ENCODE measurements around the gene PCDH19.

Gene PCDH19

DNA sequence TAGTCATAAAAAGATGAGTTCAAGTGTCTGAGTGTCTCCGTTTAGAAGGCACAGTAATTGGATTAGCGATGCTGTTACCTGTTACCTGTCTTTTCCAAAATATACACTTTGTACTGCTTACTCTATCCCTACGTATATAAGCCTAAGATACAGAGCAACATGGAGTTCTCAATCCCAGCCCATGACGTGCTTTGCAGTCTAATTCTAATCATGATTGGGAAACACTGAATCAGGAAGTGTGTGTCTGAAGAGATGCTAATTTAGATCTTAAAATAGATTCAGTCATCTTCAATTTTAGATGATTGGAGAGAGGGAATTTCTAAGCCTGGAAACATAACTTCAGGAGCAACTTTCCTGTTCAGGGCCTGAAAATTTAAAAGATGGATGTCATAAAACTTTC, 115.1 kb downstream of the PCDH19 start:
- no peak for TF ChIP-seq GATA3 (IDR thresholded peaks at IDR 0.05; ENCODE audit: low read depth, low read length)
- TF ChIP-seq GATA2 (IDR thresholded peaks at IDR 0.05; ENCODE audit: low read depth, low read length), result no peak

DNA sequence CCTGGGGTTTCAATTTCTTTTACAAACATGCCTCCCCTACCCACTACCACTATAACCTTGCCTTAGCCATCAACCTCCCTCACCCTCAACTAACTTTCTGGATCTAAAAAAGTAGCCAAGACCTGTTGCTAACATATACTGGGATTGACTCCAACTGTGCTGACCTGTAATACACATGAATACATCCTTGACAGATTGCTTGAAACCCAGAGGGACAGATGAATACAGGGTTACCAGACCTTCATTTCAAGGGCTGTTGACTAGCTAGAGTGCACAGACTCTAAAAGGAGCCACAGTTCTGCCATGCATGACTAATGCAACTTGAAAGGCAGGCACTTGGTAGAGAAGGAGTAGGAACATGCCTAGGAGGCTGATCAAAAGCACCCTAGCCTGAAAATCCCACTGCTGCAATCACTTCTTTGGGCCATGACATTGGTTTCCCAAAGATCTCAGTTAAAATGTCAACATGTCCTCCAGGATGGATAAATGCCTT, 121.0 kb downstream of the PCDH19 start:
- no peak for TF ChIP-seq GATA3 (IDR thresholded peaks at IDR 0.05; ENCODE audit: low read depth, low read length)
- TF ChIP-seq GATA2 (IDR thresholded peaks at IDR 0.05; ENCODE audit: low read depth, low read length), result no peak

DNA sequence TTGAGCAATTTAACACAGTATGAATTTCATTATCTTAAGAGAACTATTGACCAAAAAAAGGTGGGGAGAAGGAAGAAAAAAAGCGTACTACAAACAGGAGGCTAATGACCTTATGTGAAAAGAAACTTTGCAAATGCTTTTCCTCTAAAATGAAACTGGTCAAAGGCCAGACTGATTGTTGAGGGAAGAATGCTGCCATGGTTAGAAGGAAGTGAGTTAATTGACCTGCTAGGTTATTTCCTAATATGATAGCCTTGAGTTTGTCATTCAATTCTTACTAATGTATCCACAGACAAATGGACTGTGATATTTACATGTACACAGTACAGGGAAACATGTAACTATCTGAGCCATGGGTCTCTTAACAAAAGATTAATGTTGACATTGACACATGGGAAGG, 132.8 kb downstream of the PCDH19 start:
- TF ChIP-seq GATA3 (IDR thresholded peaks at IDR 0.05; ENCODE audit: low read depth, low read length) (no peak), GATA2 (IDR thresholded peaks at IDR 0.05; ENCODE audit: low read depth, low read length) (no peak)

DNA sequence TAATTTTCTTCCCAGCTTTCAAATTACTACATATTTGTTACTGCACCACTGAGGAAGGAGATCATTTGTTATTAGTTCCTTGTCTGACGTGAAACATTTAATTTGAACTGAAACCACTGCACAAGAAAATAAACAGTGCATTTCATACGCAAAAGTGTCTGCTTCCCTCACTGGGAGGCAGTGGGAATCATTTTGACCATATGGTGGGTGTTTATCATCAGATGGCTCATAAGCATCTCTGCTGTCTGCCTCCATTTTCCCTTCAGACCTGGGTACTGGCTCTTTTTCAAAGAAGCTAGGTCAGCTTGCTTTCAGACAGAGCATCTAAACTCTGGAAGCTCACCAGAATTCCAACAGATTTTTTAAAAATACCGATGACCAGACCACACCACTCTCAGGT, 135.2 kb downstream of the PCDH19 start:
- TF ChIP-seq GATA3 (IDR thresholded peaks at IDR 0.05; ENCODE audit: low read depth, low read length) (no peak), GATA2 (IDR thresholded peaks at IDR 0.05; ENCODE audit: low read depth, low read length) (no peak)

DNA sequence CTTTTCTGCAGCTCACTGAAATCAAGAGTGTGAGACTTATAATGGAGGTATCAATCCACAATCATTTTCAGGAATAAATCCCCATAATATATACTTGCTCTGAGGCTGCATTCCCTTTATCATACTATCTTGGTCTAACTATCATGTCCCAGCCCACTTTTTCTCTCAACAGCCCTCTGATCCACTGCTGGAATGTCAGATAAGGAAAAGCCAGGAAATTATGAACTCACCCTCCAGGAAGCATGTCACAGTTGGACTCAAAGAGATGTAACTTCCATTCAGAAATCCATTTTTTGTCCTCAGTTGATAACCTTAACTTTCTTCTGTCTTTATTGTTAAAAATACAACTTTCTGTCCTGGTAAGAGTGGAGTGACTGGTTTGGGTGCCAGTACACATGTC, 144.9 kb downstream of the PCDH19 start:
- TF ChIP-seq GATA2 (IDR thresholded peaks at IDR 0.05; ENCODE audit: low read depth, low read length) (no peak), GATA3 (IDR thresholded peaks at IDR 0.05; ENCODE audit: low read depth, low read length) (no peak)

DNA sequence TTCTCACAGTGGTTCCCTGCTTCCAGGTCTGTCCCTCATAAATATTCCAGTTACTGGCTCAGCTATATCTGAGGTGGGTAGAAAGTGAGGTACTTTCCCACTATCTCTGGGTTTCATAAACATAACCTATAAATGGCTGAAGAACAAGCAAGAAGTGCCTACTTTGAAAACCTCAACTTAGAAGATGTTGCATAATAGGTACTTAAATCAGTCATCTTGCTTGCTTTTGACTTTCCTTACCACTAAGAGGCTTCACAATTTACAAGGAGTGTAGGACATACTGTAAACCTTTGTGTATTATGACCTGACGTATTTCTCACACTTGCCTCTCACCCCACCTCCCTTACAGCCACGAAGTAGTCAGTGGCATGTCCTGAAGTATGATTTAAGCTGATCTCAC, 145.9 kb downstream of the PCDH19 start:
- no peak for TF ChIP-seq GATA2 (IDR thresholded peaks at IDR 0.05; ENCODE audit: low read depth, low read length)
- no peak for TF ChIP-seq GATA3 (IDR thresholded peaks at IDR 0.05; ENCODE audit: low read depth, low read length)

DNA sequence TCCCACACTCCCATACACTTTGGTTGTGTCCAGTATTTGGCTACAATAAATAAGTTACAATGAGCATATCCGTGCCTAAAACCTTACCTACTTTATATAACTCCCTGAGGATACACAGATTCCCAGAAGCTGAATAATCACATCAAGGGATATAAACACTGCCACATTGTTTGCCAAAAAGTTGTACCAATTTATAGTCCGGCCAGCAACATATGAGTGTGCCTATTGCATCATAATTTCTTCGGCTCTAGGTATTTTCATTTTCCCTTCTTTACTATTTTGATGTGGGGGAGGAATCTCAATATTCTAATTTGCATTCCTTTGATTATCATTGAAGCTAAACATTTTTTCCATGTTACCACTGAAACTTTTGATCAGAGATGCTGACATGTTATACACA, 146.4 kb downstream of the PCDH19 start:
- TF ChIP-seq GATA2 (IDR thresholded peaks at IDR 0.05; ENCODE audit: low read depth, low read length), result no peak
- no peak for TF ChIP-seq GATA3 (IDR thresholded peaks at IDR 0.05; ENCODE audit: low read depth, low read length)

DNA sequence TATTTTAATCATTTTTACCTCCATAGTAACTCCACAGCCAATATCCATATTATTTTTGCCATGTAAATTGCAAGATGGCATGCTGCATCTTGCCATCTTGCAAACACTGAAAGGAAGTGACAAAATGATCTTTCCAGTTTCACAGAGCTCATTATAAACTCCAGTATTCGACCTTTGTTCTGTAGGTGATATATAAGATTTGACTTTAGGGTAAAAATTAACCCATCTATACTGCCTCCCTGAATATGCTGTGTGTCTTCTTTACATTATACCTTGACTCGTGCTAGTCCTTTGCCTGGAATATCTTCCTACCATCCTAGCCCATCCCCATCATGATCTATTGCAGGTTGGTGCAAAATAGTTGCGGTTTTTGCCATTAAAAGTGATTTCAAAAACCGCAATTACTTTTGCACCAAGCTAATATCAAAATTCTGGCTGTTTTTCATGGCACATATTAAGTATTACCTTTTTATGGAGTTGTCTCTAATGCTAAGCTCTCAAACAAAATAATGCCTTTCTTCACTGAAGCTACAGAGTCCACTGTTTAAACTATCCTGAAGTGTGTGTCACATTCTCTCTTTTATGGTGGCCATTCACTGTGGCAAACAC, 161.1 kb downstream of the PCDH19 start:
- no peak for TF ChIP-seq GATA2 (IDR thresholded peaks at IDR 0.05; ENCODE audit: low read depth, low read length)
- TF ChIP-seq GATA3 (IDR thresholded peaks at IDR 0.05; ENCODE audit: low read depth, low read length), result no peak

DNA sequence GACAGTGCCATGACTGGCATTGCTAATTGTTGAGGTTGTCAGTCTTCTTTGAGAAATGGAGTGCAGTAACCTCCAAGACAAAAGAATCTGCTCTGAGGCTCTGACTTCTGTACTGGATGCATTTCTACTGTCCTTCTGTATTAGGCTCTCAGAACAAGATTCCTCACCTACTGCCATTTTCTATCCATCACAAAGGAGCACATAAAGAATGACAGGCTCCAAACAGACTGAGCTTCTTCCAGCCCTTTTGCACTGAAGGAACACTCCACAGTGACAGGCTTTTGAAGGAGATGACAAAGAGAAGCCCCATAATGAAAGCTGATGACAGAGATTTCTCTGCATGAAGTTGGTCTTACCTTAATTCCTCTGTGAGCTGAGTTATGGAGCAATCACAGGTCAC, 162.2 kb downstream of the PCDH19 start:
- no peak for TF ChIP-seq GATA3 (IDR thresholded peaks at IDR 0.05; ENCODE audit: low read depth, low read length)
- no peak for TF ChIP-seq GATA2 (IDR thresholded peaks at IDR 0.05; ENCODE audit: low read depth, low read length)

DNA sequence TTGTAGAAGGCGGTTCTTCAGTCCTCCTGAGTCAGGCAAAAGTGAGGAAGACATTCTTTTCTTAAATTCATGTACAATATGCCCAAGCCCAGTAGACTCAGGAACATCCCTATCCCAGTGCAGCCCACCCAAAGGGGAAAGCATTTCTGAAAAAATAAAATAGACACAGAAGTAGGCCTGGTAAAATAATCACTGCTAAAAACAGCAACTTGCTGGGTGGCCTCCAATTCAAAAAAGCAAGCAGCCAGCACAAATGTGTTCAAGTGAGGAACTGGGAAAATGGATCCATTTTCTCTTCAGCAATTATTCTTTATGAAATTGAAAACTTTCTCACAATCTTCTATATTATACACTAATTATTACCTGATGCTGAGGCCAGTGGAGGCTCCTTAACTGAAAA, 165.4 kb downstream of the PCDH19 start:
- TF ChIP-seq GATA2 (IDR thresholded peaks at IDR 0.05; ENCODE audit: low read depth, low read length) (no peak), GATA3 (IDR thresholded peaks at IDR 0.05; ENCODE audit: low read depth, low read length) (no peak)
